Right renal cortex interstitium (tissue), 3 donors: ENCODE measurements around the gene TMEM45A. TPM values are rescaled to one million over a fixed set of nuclear protein-coding genes. Genes with fewer than 3 reads are reported as not detected.

Experiments used
- DNase-seq, 3 donors: peaks; one replicate each; pipeline ENCODE4 v3.0.0-alpha.2; 2013; ENCODE audit warnings: low read depth in 3 of 3, low spot score in 2 of 3
- polyA plus RNA-seq, 3 donors: library from polyadenylated mRNA; unstranded; fragments of 120-200 nt; gene quantifications; one replicate each; pipeline ENCODE4 v1.2.1, GENCODE V29; 2013; ENCODE audit not compliant: insufficient read length in 3 of 3

The TMEM45A gene
- polyA plus RNA-seq, 3 donors, result 22.5 to 23.4 (median 22.6) TPM

DNA sequence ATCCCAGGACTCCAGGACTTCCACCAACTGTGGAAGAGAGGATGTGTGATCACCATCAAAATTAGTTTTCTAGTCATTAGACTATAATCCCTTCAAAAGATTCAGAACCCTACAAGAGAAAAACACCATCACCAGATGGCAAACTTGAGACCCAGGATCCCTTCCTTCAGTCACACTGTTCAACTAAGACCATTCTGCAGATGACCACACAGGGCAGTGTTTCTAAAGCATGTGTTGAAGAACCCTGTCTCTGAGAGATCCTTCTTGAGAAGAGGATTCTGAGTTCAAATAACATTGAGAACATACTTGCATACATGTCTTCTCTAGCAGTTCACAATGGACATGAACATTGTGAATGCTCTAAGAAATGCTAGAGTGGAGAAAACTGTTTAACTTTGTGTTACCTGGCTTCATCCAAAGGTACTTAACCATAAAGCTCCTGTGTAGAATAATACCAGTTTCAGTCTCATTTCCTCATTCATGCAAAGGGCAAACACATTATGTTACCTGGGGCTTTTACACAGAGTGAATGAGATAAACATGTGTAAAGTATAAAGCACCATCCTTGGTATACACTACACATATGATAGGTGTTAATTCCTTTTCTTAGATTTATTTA lies 114.6 kb downstream of the TMEM45A start:
- DNase-seq, result no peak

DNA sequence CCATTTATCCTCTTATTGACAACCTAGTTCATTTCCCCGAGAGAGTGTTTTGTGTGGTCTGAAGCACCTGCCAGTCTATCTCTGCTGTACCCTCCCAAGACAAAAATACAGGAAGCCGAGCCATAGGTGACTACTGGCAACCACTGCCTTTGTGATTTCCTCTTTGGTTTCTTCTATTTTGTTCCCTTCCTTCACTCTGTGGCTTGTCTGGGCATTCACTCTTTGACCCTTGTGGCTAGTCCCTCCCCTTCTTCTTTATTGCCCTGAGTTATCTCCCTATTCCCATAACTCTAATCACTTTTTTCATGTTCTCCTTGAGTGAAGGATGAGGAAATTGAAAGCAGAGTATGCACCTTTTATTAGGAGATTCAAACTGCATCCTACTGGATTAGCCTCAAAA lies 116.9 kb downstream of the TMEM45A start, which contains the start of gene ADGRG7:
TSS of gene ADGRG7 (plus strand) at position 297 of the 400 bp plus-strand sequence. CDS start 256 bp downstream, outside the sequence.
- no peak for DNase-seq

DNA sequence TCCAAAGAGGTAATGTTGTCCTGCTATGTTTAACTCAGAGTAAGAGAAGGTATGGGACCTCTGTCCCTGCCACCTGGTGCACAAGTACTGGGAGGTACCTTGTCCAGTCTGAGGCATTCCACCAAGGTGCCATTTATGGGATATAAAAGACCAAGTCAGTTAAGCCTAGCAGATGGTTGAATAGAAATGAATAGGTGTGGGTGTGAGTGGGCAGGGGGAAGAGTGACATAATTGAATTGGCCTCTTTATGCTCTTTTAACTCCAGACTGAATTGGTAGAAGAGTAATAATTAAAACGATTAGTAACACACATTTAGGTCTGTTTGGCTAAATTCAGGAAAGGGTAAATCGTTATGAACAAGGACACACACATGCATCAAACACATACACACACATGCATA lies 117.5 kb downstream of the TMEM45A start:
- no peak for DNase-seq

DNA sequence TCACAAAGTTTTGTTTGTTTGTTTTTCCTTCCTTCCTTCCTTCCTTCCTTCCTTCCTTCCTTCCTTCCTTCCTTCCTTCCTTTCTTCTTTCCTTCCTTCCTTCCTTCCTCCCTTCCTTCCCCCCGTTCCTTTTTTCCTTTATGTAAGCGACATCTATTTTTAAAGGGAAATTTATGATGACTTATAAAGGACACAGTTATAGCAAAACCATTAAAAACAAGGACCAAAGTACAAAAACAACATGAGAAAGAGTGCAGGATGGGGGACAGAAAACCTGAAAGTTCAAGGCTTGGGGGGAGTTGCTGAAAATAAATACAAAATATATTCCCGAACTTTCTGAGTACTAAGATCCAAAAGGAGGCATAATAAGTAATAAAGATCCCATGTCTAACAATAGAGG lies 118.8 kb downstream of the TMEM45A start:
- DNase-seq, result no peak

DNA sequence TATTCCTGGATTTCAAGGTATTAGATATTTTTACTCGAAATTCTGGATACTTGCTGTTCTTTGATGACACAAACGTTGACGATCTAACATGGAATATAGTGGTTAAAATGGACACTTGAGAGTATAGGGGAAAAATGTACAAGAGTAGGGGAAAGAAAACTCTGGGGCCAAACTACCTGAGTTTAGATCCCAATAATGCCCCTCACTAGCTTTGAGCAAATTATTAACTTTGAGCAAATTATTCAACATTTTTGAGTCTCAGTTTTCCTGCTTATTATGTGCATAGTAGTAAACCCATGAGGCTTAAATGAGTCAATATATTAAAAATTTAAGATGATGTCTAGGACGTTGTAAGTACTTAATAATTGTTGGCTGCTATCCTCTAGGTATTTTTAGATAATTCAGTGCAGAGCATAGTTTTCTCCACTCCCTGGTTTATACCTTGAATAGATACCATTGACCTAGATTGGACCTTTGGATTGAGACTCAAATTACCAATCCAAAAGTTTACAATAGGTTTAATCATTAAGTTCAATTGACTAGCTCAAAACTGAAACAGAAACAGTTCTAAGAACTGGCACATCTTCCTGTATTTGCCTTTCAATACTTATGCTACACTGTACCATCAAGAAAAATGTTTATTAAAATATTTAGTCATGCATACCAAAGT lies 121.4 kb downstream of the TMEM45A start:
- DNase-seq, result no peak

DNA sequence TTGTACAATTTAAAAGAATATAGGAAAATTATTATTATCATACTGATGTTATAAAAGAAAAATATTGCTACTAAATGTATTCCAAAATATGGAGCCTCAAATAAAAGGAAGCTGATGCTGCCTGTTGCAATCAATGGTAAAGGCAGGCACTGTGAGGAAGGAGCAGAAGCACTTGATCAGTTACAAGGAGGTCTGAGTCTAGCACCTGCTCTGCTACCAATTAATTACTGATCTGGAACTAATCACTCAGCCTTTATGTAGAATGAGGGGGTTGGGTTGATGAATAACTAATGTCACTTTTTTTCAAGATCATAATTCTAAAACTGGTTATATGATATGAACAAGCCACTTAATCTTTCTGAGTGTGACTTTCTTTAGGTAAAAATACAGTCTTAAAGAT lies 122.5 kb downstream of the TMEM45A start:
- DNase-seq, result no peak

DNA sequence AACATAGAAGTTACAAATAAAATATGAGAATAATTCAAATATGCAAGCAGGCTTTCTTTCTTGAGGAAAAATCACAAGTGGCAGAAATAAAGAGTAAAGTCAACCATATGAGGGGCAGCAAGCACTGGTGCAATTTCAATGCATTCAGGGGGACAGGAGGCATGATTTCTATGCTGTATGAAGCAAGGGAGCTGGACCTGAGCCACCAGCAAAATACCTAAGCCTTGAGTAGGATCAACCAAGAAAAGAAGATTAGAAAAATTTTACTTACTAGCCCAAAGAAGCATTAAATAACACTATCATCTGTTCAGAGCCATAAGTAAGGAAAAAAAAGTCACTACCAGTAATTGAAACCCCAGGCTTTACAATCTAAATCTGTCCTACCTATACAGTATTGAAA lies 123.3 kb downstream of the TMEM45A start:
- no peak for DNase-seq

DNA sequence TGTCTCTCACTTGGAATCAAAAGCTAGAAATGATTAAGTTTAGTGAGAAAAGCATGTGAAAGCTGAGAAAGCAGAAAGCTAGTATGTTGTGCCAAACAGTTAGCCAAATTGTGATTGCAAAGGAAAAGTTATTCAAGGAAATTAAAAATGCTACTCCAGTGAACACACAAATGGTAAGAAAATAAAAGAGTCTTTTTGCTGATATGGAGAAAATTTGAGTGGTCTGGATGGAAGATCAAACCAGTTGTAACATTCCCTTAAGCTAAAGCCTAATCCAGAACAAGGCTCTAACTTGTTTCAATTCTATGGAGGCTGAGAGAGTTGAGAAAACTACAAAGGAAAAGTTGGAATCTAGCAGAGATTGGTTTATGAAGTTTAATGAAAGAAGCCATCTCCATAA lies 128.8 kb downstream of the TMEM45A start:
- no peak for DNase-seq

Other genes with a start within 250 kb of the TMEM45A start
- 10 to 100 TPM; 38.0 to 41.3 (median 39.8) TPM for gene TBC1D23, start 231.6 kb upstream of the TMEM45A start, polyA plus RNA-seq
- 100 to 1,000 TPM; 107 to 135 (median 131) TPM for gene NIT2, start 157.9 kb upstream of the TMEM45A start, polyA plus RNA-seq
- gene TOMM70, start 91.5 kb upstream of the TMEM45A start, polyA plus RNA-seq, result 10 to 100 TPM; 72.2 to 77.3 (median 73.2) TPM
- 10 to 100 TPM in 1 of 3 donors, 1 to 10 TPM in 2; 7.3 to 10.2 (median 9.1) TPM for gene LNP1, start 91.1 kb upstream of the TMEM45A start, polyA plus RNA-seq
- gene ADGRG7, start 117.0 kb downstream of the TMEM45A start, polyA plus RNA-seq, result under 1 TPM in 2 of 3 donors, not detected in 1; 0.10 to 0.19 TPM
- gene TFG, start 216.9 kb downstream of the TMEM45A start, polyA plus RNA-seq, result 100 to 1,000 TPM; 139 to 144 (median 141) TPM